GM23338 (cell line): ENCODE results near the gene ZAR1. TPM values are rescaled to one million over a fixed set of nuclear protein-coding genes. Genes with fewer than 3 reads are reported as not detected.

Experiments used
- ATAC-seq: fragments of 200-7000 bp; cut with Tn5 transposase; 3 replicates; pipeline ENCODE4 v1.9.1; 2020
- DNase-seq: peaks from one replicate; pipeline ENCODE4 v3.0.0-alpha.2; 2015; ENCODE audit warnings: low spot score
- H2AFZ ChIP-seq: fragments of 200-600 bp; sonication (generic); 2 replicates; pipeline ENCODE4 v1.8.0; 2016; ENCODE audit warnings: antibody characterized with exemption, mild to moderate bottlenecking, moderate library complexity
- H3F3A ChIP-seq: fragments of 200-600 bp; sonication (generic); replicated peaks from 2 replicates; pipeline ENCODE4 v1.8.0; 2017; ENCODE audit warnings: antibody characterized with exemption, mixed run types, low read depth
- H3K27ac ChIP-seq: fragments of 200-600 bp; sonication (generic); 2 replicates; pipeline ENCODE4 v1.6.1; 2016; ENCODE audit warnings: low read depth
- H3K27me3 ChIP-seq: fragments of 200-600 bp; sonication (generic); 2 replicates; pipeline ENCODE4 v1.8.0; 2016; ENCODE audit warnings: mild to moderate bottlenecking, mixed run types, moderate library complexity; ENCODE audit not compliant: insufficient read depth
- H3K36me3 ChIP-seq: fragments of 200-600 bp; sonication (generic); 2 replicates; pipeline ENCODE4 v1.8.0; 2016; ENCODE audit warnings: mild to moderate bottlenecking; ENCODE audit not compliant: insufficient read depth
- H3K4me1 ChIP-seq: fragments of 200-600 bp; sonication (generic); 2 replicates; pipeline ENCODE4 v1.8.0; 2016; ENCODE audit warnings: mild to moderate bottlenecking, moderate library complexity; ENCODE audit not compliant: insufficient read depth
- H3K4me2 ChIP-seq: fragments of 200-600 bp; sonication (generic); 2 replicates; pipeline ENCODE4 v1.7.1; 2017; ENCODE audit warnings: mixed run types
- H3K4me3 ChIP-seq: fragments of 200-600 bp; sonication (generic); 2 replicates; pipeline ENCODE4 v1.6.1; 2016; ENCODE audit warnings: mixed run types
- H3K79me2 ChIP-seq: fragments of 200-600 bp; sonication (generic); replicated peaks from 2 replicates; pipeline ENCODE4 v1.8.0; 2017; ENCODE audit warnings: mild to moderate bottlenecking; ENCODE audit not compliant: insufficient read depth
- H3K9me2 ChIP-seq: fragments of 200-600 bp; sonication (generic); 2 replicates; pipeline ENCODE4 v1.8.0; 2017; ENCODE audit not compliant: insufficient read depth
- H4K20me1 ChIP-seq: fragments of 200-600 bp; sonication (generic); replicated peaks from 2 replicates; pipeline ENCODE4 v1.8.0; 2017; ENCODE audit warnings: mild to moderate bottlenecking; ENCODE audit not compliant: insufficient read depth
- H3K27ac Mint-ChIP-seq: 2 replicates; pipeline ENCODE4 v1.8.0; 2020; ENCODE audit warnings: inconsistent platforms, mild to moderate bottlenecking, moderate library complexity, mixed read lengths
- H3K27me3 Mint-ChIP-seq: 3 replicates; pipeline ENCODE4 v1.8.0; 2022; ENCODE audit warnings: low read depth, mild to moderate bottlenecking, moderate library complexity, mixed read lengths, inconsistent platforms; ENCODE audit not compliant: insufficient read depth, poor library complexity
- H3K36me3 Mint-ChIP-seq: 3 replicates; pipeline ENCODE4 v1.8.0; 2021; ENCODE audit warnings: low read depth, mild to moderate bottlenecking, inconsistent platforms, moderate library complexity, mixed read lengths
- H3K4me1 Mint-ChIP-seq: 3 replicates; pipeline ENCODE4 v1.8.0; 2020; ENCODE audit warnings: mild to moderate bottlenecking, inconsistent platforms, mixed read lengths
- H3K4me3 Mint-ChIP-seq: 3 replicates; pipeline ENCODE4 v1.8.0; 2021; ENCODE audit warnings: moderate library complexity, mild to moderate bottlenecking, inconsistent platforms, mixed read lengths
- H3K9me3 Mint-ChIP-seq: 3 replicates; pipeline ENCODE4 v1.8.0; 2020; ENCODE audit warnings: moderate library complexity, mild to moderate bottlenecking, inconsistent platforms, mixed read lengths
- CREB1 ChIP-seq: fragments of 250-450 bp; sonication (Bioruptor Pico); IDR thresholded peaks from 2 replicates; pipeline ENCODE4 v1.5.0; 2020; ENCODE audit warnings: low read depth, mild to moderate bottlenecking, moderate library complexity
- EZH2 ChIP-seq: fragments of 200-600 bp; sonication (generic); IDR thresholded peaks from one replicate; pipeline ENCODE4 v1.8.0; 2017; ENCODE audit warnings: antibody characterized with exemption, mild to moderate bottlenecking, low read depth; ENCODE audit not compliant: unreplicated experiment
- JUNB ChIP-seq: IDR thresholded peaks from one replicate; pipeline ENCODE4 v1.6.1; 2016; ENCODE audit warnings: antibody characterized with exemption; ENCODE audit not compliant: unreplicated experiment
- POLR2AphosphoS5 ChIP-seq: IDR thresholded peaks from 2 replicates; pipeline ENCODE4 v1.6.1; 2016; ENCODE audit warnings: antibody characterized with exemption, low read depth
- STAT1 ChIP-seq: IDR thresholded peaks from one replicate; pipeline ENCODE4 v1.6.1; 2016; ENCODE audit warnings: antibody characterized with exemption; ENCODE audit not compliant: unreplicated experiment
- ZNF114 ChIP-seq: fragments of 250-450 bp; sonication (Bioruptor Pico); IDR thresholded peaks from 2 replicates; pipeline ENCODE4 v1.5.0; 2020; ENCODE audit warnings: mild to moderate bottlenecking, moderate library complexity
- ZNF331 ChIP-seq: fragments of 250-450 bp; sonication (Bioruptor Pico); IDR thresholded peaks from 2 replicates; pipeline ENCODE4 v1.5.0; 2020; ENCODE audit warnings: low read depth, mild to moderate bottlenecking, moderate library complexity
- polyA plus RNA-seq: library from polyadenylated mRNA; unstranded; fragments of >200 nt; fragmentation: Nextera tagmentation; extraction: Ambion mirVana; gene quantifications from 2 replicates; pipeline ENCODE4 v1.2.1, GENCODE V29; 2016
- total RNA-seq: library from RNA; depleted of rRNA; stranded (reverse); fragments of >200 nt; shearing (Covaris generic); gene quantifications from 2 replicates; pipeline ENCODE4 v1.2.3, GENCODE V29; 2014
- TF ChIP-seq, protein P1 (sequence below): IDR thresholded peaks from 2 replicates; pipeline ENCODE4 v1.6.1; 2016; ENCODE audit warnings: antibody characterized with exemption
- TF ChIP-seq, protein P2 (sequence below): IDR thresholded peaks from one replicate; pipeline ENCODE4 v1.6.1; 2018; ENCODE audit warnings: antibody characterized with exemption; ENCODE audit not compliant: unreplicated experiment
- TF ChIP-seq, protein P3 (sequence below), 2 experiments: fragments of 200-600 bp in 1 of 2; sonication (generic) in 1 of 2; conservative IDR thresholded peaks; 2 replicates each; pipeline versions ENCODE4 v1.5.1 to v1.6.1; 2016 to 2017; ENCODE audit warnings: antibody characterized with exemption in 2 of 2, low read depth in 2 of 2, mild to moderate bottlenecking in 2 of 2, moderate library complexity in 1 of 2

ZAR1 gene
- total and polyA plus RNA-seq, 2 experiments from 2014 or later: 0.27 to 1.6 TPM

DNA sequence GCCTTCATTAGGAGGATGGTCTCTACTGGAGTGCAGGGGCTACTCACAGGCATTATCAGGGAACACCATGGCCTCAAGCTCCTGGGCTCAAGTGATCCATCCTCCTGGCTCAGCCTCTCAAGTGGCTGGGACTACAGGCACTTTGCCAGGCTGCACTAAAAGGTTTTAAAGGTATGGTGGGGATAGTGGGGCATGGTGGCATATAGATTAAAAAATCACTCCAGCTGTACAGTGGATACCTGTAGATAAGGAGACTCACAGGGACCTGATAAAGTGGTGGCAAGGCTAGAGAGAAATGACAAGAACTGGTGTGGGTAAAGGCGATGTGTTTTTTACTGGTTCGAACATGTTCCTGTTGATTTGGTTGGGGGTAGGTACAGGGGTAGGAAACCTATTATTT is 5.9 kb downstream of the ZAR1 start (continued):
- no peak for TF ChIP-seq EZH2
- TF ChIP-seq POLR2AphosphoS5: no peak
- TF ChIP-seq ZNF331 (CRISPR knock-in tag): no peak
- TF ChIP-seq, protein P1, sequence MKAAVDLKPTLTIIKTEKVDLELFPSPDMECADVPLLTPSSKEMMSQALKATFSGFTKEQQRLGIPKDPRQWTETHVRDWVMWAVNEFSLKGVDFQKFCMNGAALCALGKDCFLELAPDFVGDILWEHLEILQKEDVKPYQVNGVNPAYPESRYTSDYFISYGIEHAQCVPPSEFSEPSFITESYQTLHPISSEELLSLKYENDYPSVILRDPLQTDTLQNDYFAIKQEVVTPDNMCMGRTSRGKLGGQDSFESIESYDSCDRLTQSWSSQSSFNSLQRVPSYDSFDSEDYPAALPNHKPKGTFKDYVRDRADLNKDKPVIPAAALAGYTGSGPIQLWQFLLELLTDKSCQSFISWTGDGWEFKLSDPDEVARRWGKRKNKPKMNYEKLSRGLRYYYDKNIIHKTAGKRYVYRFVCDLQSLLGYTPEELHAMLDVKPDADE: no peak
- TF ChIP-seq, protein P2, sequence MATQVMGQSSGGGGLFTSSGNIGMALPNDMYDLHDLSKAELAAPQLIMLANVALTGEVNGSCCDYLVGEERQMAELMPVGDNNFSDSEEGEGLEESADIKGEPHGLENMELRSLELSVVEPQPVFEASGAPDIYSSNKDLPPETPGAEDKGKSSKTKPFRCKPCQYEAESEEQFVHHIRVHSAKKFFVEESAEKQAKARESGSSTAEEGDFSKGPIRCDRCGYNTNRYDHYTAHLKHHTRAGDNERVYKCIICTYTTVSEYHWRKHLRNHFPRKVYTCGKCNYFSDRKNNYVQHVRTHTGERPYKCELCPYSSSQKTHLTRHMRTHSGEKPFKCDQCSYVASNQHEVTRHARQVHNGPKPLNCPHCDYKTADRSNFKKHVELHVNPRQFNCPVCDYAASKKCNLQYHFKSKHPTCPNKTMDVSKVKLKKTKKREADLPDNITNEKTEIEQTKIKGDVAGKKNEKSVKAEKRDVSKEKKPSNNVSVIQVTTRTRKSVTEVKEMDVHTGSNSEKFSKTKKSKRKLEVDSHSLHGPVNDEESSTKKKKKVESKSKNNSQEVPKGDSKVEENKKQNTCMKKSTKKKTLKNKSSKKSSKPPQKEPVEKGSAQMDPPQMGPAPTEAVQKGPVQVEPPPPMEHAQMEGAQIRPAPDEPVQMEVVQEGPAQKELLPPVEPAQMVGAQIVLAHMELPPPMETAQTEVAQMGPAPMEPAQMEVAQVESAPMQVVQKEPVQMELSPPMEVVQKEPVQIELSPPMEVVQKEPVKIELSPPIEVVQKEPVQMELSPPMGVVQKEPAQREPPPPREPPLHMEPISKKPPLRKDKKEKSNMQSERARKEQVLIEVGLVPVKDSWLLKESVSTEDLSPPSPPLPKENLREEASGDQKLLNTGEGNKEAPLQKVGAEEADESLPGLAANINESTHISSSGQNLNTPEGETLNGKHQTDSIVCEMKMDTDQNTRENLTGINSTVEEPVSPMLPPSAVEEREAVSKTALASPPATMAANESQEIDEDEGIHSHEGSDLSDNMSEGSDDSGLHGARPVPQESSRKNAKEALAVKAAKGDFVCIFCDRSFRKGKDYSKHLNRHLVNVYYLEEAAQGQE: no peak
- no peak for TF ChIP-seq STAT1

DNA sequence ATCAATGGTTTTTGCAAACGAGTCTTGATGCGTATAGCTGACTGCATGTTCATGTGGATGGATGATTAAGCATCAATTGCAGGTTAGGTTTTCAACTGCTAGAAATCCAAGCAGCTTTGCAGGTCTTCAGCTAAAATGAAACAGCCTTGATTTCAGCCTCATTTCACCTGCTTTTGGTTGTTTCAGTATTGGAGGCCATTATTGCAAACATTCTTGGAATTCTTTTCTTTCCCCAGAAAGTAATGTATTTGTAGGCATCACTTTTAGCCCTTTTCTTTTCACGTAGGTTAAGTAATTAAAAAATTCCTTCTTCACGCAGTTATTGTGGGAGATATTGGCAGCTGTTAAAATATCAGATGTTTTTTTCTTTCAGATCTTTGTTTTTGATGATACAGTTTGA is 8.8 kb downstream of the ZAR1 start:
- Histone ChIP-seq H3K27me3 (peaks cover 1% of the 10 kb centered on the region; the same call in 1 of the 2 replicates), H3K4me1 (peaks cover 23% of the 10 kb centered on the region), H3F3A (no peaks in the 10 kb centered on the region), H3K27ac (no peak overlapping the region), H3K79me2 (no peaks in the 10 kb centered on the region), H3K4me2 (no peak overlapping the region), H3K36me3 (no peaks in the 10 kb centered on the region), H2AFZ (no peak overlapping the region), H3K9me2 (no peaks in the 10 kb centered on the region), H3K4me3 (no peak overlapping the region), H4K20me1 (no peaks in the 10 kb centered on the region)
- Mint-ChIP-seq H3K27me3 (peaks cover 2% of the 10 kb centered on the region), H3K27ac (no peak overlapping the region), H3K4me3 (no peak overlapping the region), H3K4me1 (peaks cover 16% of the 10 kb centered on the region), H3K36me3 (peaks cover 10% of the 10 kb centered on the region; the same call in 2 of the 3 replicates), H3K9me3 (no peaks in the 10 kb centered on the region)
- DNase-seq: peak; percentile 53
- ATAC-seq: no peak
- TF ChIP-seq CREB1 (CRISPR knock-in tag) (no peak), POLR2AphosphoS5 (no peak), STAT1 (no peak), JUNB (no peak), ZNF114 (no peak)
- TF ChIP-seq, protein P2: no peak
- TF ChIP-seq, protein P1: no peak
- TF ChIP-seq, protein P3, sequence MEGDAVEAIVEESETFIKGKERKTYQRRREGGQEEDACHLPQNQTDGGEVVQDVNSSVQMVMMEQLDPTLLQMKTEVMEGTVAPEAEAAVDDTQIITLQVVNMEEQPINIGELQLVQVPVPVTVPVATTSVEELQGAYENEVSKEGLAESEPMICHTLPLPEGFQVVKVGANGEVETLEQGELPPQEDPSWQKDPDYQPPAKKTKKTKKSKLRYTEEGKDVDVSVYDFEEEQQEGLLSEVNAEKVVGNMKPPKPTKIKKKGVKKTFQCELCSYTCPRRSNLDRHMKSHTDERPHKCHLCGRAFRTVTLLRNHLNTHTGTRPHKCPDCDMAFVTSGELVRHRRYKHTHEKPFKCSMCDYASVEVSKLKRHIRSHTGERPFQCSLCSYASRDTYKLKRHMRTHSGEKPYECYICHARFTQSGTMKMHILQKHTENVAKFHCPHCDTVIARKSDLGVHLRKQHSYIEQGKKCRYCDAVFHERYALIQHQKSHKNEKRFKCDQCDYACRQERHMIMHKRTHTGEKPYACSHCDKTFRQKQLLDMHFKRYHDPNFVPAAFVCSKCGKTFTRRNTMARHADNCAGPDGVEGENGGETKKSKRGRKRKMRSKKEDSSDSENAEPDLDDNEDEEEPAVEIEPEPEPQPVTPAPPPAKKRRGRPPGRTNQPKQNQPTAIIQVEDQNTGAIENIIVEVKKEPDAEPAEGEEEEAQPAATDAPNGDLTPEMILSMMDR (conservative IDR thresholded peaks at IDR 0.05; ENCODE audit: low read depth in 2 of 2): no peak
